PC-9 (cell line): ENCODE results near the gene MAFF. TPM values are rescaled to one million over a fixed set of nuclear protein-coding genes. Genes with fewer than 3 reads are reported as not detected.

Experiments used
- BruUV-seq: library from RNA; stranded (reverse); fragments of 400-500 nt; replicated peaks from 2 replicates; lab custom pipeline; 2021; lab: Mats Ljungman, UMichigan
- CTCF ChIA-PET: fragments of 300-600 bp; sonication (Branson Sonifier 250); formaldehyde crosslinking; loops from one replicate; lab custom pipeline; 2022; ENCODE audit warnings: antibody characterized with exemption; lab: Charles Lee
- POLR2A ChIA-PET: fragments of 300-600 bp; sonication (Branson Sonifier 250); formaldehyde crosslinking; loops from one replicate; lab custom pipeline; 2022; ENCODE audit warnings: antibody characterized with exemption; ENCODE audit not compliant: unreplicated experiment; lab: Charles Lee
- DNase-seq, 2 experiments: peaks; one replicate each; pipeline versions ENCODE4 v3.0.0 to v3.0.0-alpha.2; 2015 to 2022; ENCODE audit warnings: mixed read lengths in 1 of 2
- H2AFZ ChIP-seq: fragments of 200-600 bp; sonication (generic); 2 replicates; pipeline ENCODE4 v1.8.1; 2017; ENCODE audit warnings: antibody characterized with exemption
- H3F3A ChIP-seq: fragments of 200-600 bp; sonication (generic); 2 replicates; pipeline ENCODE4 v1.8.1; 2017; ENCODE audit warnings: antibody characterized with exemption, mild to moderate bottlenecking, low read depth; ENCODE audit not compliant: insufficient read depth
- H3K27ac ChIP-seq: fragments of 200-600 bp; sonication (generic); 2 replicates; pipeline ENCODE4 v1.6.1; 2016; ENCODE audit warnings: mixed run types
- H3K27me3 ChIP-seq: fragments of 200-600 bp; sonication (generic); 2 replicates; pipeline ENCODE4 v1.6.1; 2016; ENCODE audit warnings: low read depth, mixed run types; ENCODE audit not compliant: insufficient read depth
- H3K36me3 ChIP-seq: fragments of 200-600 bp; sonication (generic); 2 replicates; pipeline ENCODE4 v1.6.1; 2016; ENCODE audit warnings: low read depth, mixed run types
- H3K4me1 ChIP-seq: fragments of 200-600 bp; sonication (generic); replicated peaks from 2 replicates; pipeline ENCODE4 v1.6.1; 2016; ENCODE audit warnings: mixed run types; ENCODE audit not compliant: insufficient read depth
- H3K4me2 ChIP-seq: fragments of 200-600 bp; sonication (generic); 2 replicates; pipeline ENCODE4 v1.6.1; 2017; ENCODE audit warnings: mixed run types
- H3K4me3 ChIP-seq: fragments of 200-600 bp; sonication (generic); 2 replicates; pipeline ENCODE4 v1.6.1; 2016; ENCODE audit warnings: mixed run types
- H3K79me2 ChIP-seq: fragments of 200-600 bp; sonication (generic); 2 replicates; pipeline ENCODE4 v1.6.1; 2017; ENCODE audit warnings: low read depth, mixed run types
- H3K9me2 ChIP-seq: fragments of 200-600 bp; sonication (generic); 2 replicates; pipeline ENCODE4 v1.8.1; 2017; ENCODE audit warnings: mild to moderate bottlenecking; ENCODE audit not compliant: insufficient read depth
- H3K9me3 ChIP-seq: fragments of 200-600 bp; sonication (generic); 2 replicates; pipeline ENCODE4 v1.8.1; 2016; ENCODE audit warnings: low read depth; ENCODE audit not compliant: insufficient read depth
- H4K20me1 ChIP-seq: fragments of 200-600 bp; sonication (generic); 2 replicates; pipeline ENCODE4 v1.8.1; 2017; ENCODE audit not compliant: insufficient read depth
- EZH2 ChIP-seq: fragments of 200-600 bp; sonication (generic); IDR thresholded peaks from 2 replicates; pipeline ENCODE4 v1.8.0; 2017; ENCODE audit warnings: antibody characterized with exemption, low read depth
- intact Hi-C: fragments of 100-400 bp; cut with micrococcal nuclease; formaldehyde crosslinking; loops from one replicate; pipeline ENCODE4 v1.10.0; 2022; ENCODE audit not compliant: unreplicated experiment
- total RNA-seq: library from RNA; stranded (reverse); gene quantifications from 2 replicates; pipeline ENCODE4 v1.2.3, GENCODE V29; 2021
- TF ChIP-seq, protein P1 (sequence below): fragments of 200-600 bp; sonication (generic); conservative IDR thresholded peaks from 2 replicates; pipeline ENCODE4 v1.6.1; 2017; ENCODE audit warnings: mixed run types, antibody characterized with exemption, mild to moderate bottlenecking, moderate library complexity

MAFF gene
- total RNA-seq, 1 experiment from 2014 or later, result 27.9 TPM

DNA sequence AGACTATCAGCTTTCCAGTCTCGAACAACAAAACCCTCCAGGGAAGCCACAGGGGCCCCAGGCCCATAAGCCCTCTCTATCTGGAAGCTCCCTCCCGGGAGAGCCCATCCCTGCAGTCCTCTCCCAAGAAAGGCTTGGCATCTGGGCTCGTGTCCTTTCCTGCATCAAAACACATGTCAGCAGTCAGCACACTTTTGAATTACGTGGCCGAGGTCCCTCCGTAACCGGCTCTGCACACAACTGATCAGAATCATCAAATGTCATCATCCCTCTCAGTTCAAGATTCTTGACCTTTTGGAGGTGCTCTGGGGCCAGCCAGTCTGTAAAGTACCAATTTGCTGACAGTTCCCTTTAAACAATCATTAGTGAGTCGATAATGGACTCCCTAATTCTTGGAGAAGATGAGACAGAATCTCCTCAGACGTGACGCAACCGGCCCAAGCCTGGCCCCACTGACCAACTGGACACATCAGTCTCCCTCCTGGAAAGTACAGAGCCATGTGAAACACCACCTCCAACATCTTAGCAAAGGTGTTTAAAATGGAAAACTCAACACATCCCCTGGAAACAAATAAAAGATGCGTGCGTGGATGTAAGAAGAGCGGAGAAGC is 33.6 kb downstream of the MAFF start:
- Histone ChIP-seq H3K27ac (peak overlapping the region; percentile 97; the same call in 1 of the 2 replicates), H3K9me3 (no peaks in the 10 kb centered on the region), H4K20me1 (no peaks in the 10 kb centered on the region), H3K79me2 (peaks cover 61% of the 10 kb centered on the region), H3K9me2 (no peaks in the 10 kb centered on the region), H3K36me3 (peaks cover 45% of the 10 kb centered on the region), H3K4me1 (peaks cover 77% of the 10 kb centered on the region), H2AFZ (no peak overlapping the region), H3K27me3 (no peaks in the 10 kb centered on the region), H3K4me3 (no peak overlapping the region), H3F3A (peaks cover 54% of the 10 kb centered on the region), H3K4me2 (peak overlapping the region; percentile 72)
- POLR2A ChIA-PET, result no interaction called here
- intact Hi-C loops, result loop anchor here (5.0 kb wide), 1 partner anchor 337 kb away; the partner anchor contains the start of gene DMC1
- no peak for TF ChIP-seq EZH2
- TF ChIP-seq, protein P1, sequence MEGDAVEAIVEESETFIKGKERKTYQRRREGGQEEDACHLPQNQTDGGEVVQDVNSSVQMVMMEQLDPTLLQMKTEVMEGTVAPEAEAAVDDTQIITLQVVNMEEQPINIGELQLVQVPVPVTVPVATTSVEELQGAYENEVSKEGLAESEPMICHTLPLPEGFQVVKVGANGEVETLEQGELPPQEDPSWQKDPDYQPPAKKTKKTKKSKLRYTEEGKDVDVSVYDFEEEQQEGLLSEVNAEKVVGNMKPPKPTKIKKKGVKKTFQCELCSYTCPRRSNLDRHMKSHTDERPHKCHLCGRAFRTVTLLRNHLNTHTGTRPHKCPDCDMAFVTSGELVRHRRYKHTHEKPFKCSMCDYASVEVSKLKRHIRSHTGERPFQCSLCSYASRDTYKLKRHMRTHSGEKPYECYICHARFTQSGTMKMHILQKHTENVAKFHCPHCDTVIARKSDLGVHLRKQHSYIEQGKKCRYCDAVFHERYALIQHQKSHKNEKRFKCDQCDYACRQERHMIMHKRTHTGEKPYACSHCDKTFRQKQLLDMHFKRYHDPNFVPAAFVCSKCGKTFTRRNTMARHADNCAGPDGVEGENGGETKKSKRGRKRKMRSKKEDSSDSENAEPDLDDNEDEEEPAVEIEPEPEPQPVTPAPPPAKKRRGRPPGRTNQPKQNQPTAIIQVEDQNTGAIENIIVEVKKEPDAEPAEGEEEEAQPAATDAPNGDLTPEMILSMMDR, result no peak
- no peak for DNase-seq
- CTCF ChIA-PET, result no interaction called here
- BruUV-seq, result no TSS peak

DNA sequence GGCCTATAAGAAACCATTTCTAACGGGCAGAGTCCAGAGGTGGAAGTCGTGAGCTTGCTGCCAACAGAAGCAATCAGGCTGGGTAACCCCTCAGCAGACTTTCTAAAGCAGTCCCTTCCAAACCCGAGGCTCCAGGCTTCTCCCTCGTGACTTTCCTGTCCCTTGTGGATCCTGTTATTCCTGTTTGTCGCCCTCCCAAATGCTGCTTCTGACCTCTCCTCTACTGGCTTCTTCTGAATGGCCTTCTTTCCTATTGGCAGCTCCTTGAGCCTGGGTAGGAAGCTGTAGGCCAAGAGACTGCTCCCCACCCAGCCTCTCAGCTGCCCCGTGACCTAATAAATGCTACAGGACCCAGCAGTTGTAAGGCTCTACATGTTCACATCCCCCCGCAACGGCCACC is 35.0 kb downstream of the MAFF start:
- ChIA-PET POLR2A (interaction anchor here (0.5 to 0.6 kb wide), 4 partner anchors 29 to 247 kb away, joined by 3 to 15 read pairs (median 5); partner anchors contain the start of gene PICK1), CTCF (no interaction called here)
- Histone ChIP-seq H3K36me3 (peaks cover 36% of the 10 kb centered on the region), H2AFZ (no peak overlapping the region), H3F3A (peaks cover 58% of the 10 kb centered on the region), H3K9me2 (no peaks in the 10 kb centered on the region), H3K4me1 (peaks cover 91% of the 10 kb centered on the region), H4K20me1 (no peaks in the 10 kb centered on the region), H3K9me3 (no peaks in the 10 kb centered on the region), H3K27me3 (no peaks in the 10 kb centered on the region), H3K27ac (peak overlapping the region; percentile 97), H3K79me2 (peaks cover 63% of the 10 kb centered on the region), H3K4me2 (peak overlapping the region; percentile 72), H3K4me3 (peak overlapping the region; percentile 5; the same call in 1 of the 2 replicates)
- intact Hi-C loops, result loop anchor here (5.0 kb wide), 1 partner anchor 336 kb away; the partner anchor contains the start of gene DMC1
- TF ChIP-seq, protein P1, result no peak; the same call in 1 of the 2 replicates
- TF ChIP-seq EZH2, result no peak
- BruUV-seq, result no TSS peak
- DNase-seq, result peak; percentile 88 to 99

DNA sequence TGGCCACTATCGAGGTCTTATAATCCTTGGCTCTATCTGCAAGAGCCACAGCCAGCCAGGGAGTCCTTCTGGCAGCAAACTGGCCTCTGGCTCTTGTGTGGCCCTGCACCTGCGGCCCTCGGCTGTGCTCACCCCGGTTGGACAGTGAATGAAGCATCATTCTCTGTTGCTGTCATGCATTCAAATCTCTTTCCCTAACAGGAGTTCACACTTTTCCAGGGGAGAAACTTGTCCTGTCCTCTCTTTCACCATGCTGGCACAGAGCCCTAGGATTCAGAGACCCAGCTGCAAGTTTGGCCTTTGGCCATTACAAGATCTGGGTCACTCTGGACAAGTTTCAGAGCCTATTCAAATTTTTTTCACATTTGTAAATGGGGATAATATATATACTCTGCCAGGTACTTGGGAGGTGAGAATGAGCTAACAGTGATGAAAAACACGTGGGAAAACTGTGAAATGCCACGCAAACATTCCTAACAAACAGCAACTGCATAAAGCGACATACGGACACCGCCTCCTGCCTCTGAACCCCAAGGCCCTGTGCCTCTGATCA is 36.8 kb downstream of the MAFF start:
- Histone ChIP-seq H3K4me2 (peak overlapping the region; percentile 72), H3K4me1 (peaks cover 87% of the 10 kb centered on the region), H3F3A (peaks cover 66% of the 10 kb centered on the region), H4K20me1 (no peaks in the 10 kb centered on the region), H3K27me3 (no peaks in the 10 kb centered on the region), H3K4me3 (peak overlapping the region; percentile 2; the same call in 1 of the 2 replicates), H3K36me3 (peaks cover 27% of the 10 kb centered on the region), H3K9me3 (no peaks in the 10 kb centered on the region), H3K27ac (peak overlapping the region; percentile 97), H3K79me2 (peaks cover 54% of the 10 kb centered on the region), H2AFZ (no peak overlapping the region), H3K9me2 (no peaks in the 10 kb centered on the region)
- peak in 1 of 2 experiments; percentile 75 for DNase-seq
- no peak for TF ChIP-seq EZH2
- TSS peak; percentile 67 for BruUV-seq
- ChIA-PET CTCF (interaction anchor here (0.6 kb wide), 1 partner anchor 461 kb away, joined by 4 read pairs; no protein-coding TSS in a partner anchor), POLR2A (interaction anchor here (0.5 to 1.2 kb wide), 5 partner anchors 21 to 80 kb away, joined by 3 to 9 read pairs (median 5); no protein-coding TSS in a partner anchor)
- intact Hi-C loops, result loop anchor here (1.0 to 5.0 kb wide), 7 partner anchors 10 to 334 kb away; partner anchors contain the start of genes DMC1 and PLA2G6
